GM19238 (cell line): ENCODE results near the gene TSGA10IP.

Source experiments
- DNase-seq: peaks from one replicate; pipeline ENCODE4 v3.0.0; 2011; ENCODE audit warnings: low spot score; ENCODE audit not compliant: insufficient read length

TSGA10IP gene

GRCh38 chr11:66003291-66003690, 58.0 kb downstream of the TSGA10IP start:
- no peak for DNase-seq

GRCh38 chr11:66004186-66004585, 58.9 kb downstream of the TSGA10IP start:
- no peak for DNase-seq

- no peak for DNase-seq
These were observed 61.0 kb downstream of the TSGA10IP start for GRCh38 chr11:66006134-66006890.

GRCh38 chr11:66006891-66007176, 61.6 kb downstream of the TSGA10IP start:
- no peak for DNase-seq

- DNase-seq, result no peak
These were observed 61.9 kb downstream of the TSGA10IP start for GRCh38 chr11:66007201-66007634.

- no peak for DNase-seq
These were observed 62.8 kb downstream of the TSGA10IP start for GRCh38 chr11:66008095-66008467.

GRCh38 chr11:66008468-66009101, 63.3 kb downstream of the TSGA10IP start:
- no peak for DNase-seq
